ENCODE results near the gene PPFIBP1. TPM values are rescaled to one million over a fixed set of nuclear protein-coding genes. Genes with fewer than 3 reads are reported as not detected.
"Not testable (repeated sequence)": the region's sequence is repeated elsewhere in the genome, so short reads cannot be mapped to it uniquely, and the experiment has no call there.

The PPFIBP1 gene
- polyA plus RNA-seq, 3 donors from 2014 or later = 0.39 to 0.62 TPM; not detected in 1

DNA sequence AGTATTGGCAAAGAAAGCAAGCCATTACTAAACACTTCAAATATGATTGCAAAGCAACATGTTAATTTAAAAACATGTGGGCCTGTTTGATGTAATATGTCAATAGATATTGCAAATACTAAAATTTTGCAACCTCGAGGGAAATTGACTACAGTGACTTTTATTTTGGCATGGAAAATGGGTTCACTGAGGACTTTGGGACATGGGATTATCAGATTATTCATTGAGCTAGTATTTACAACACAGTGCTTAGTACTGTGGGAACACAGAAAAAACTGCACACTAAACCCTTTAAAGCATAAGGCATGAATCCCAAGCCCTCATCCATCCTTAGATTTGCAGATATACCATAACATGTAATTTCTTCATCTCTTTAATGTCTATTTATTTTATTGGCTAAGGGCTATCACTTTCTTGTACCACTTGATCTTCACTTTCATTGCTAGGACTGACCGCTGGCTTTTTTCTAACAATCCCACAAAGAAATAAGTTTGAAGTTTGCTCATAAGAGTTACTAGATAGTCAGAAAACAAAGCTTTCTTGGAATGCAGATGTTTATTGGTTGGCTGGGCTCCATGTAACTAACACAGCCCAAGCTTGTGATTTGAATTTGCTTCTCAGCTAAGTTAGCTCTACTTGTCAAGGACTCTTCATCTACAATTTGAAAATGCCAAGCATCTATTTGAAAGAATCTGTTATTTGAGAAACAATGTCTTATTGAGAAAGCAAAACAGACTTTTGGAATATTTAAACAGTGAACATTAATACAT is 48.7 kb downstream of the PPFIBP1 start:
- peaks cover 0 to 2% (median 0%) of the 10 kb centered on the region in 3 donors for H3K27me3 Mint-ChIP-seq (ENCODE audit: low read depth in 3 of 3)
- H3K4me1 Mint-ChIP-seq = no peaks in the 10 kb centered on the region
- no peak overlapping the region for H3K27ac Mint-ChIP-seq
- H3K9me3 Mint-ChIP-seq = no peaks in the 10 kb centered on the region
- H3K36me3 Mint-ChIP-seq = no peaks in the 10 kb centered on the region
- DNase-seq = no peak
- H3K4me3 Mint-ChIP-seq = no peak overlapping the region

DNA sequence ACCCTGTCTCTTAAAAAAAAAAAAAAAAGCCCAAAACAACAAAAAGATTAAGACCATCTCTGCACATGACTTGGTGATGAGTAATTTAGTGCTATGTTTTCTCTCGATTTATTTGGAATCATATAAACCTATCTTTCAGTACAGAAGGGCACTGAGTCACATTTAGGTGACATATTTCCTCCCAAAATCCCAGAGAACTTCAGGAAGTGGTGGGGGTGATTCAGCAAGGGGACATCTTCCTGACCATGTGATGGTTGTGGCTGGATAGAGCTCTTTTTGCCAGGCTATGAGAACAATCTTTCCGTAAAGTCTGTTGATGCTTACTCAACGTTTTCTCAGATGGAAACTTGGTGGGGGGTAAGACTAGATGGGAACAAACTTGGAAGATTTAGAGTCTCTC is 50.0 kb downstream of the PPFIBP1 start:
- Mint-ChIP-seq H3K9me3 (no peaks in the 10 kb centered on the region), H3K27ac (no peak overlapping the region)

DNA sequence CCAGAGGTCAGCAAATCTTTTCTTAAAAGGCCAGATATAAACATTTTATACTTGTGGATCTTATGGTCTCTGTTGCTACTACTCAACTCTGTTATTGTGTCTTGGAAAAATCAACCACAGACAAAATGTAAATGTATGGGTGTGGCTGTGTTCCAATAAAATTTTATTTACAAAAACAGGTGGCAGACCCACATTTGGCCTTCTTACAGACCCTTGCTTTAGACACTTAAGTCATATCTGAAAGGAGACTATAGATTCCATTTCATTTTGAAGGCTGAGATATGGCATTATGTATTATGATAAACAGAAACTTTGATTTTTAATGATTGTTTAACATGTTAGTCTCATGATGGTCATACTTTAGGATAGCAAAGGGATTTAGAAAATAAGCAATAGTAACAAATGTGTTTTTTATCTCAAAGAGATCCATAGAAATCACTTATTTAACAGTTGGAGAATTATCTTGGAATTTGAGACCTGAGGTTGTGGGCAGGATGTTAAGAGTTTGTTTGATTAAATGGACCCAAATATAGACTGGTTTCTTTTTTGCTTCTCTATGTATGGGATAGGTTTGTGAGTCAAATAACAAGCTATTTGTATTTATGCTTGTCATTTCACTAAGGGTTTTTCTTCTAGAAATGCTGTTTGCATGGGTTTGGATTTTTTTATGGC is 51.2 kb downstream of the PPFIBP1 start:
- no peaks in the 10 kb centered on the region for H3K36me3 Mint-ChIP-seq

More for the DNA sequence above, 50.0 kb downstream of the PPFIBP1 start:
- DNase-seq = no peak
- Mint-ChIP-seq H3K4me3 (no peak overlapping the region), H3K36me3 (no peaks in the 10 kb centered on the region), H3K4me1 (no peaks in the 10 kb centered on the region), H3K27me3 (ENCODE audit: low read depth in 3 of 3) (peaks cover 0 to 2% (median 0%) of the 10 kb centered on the region in 3 donors)

DNA sequence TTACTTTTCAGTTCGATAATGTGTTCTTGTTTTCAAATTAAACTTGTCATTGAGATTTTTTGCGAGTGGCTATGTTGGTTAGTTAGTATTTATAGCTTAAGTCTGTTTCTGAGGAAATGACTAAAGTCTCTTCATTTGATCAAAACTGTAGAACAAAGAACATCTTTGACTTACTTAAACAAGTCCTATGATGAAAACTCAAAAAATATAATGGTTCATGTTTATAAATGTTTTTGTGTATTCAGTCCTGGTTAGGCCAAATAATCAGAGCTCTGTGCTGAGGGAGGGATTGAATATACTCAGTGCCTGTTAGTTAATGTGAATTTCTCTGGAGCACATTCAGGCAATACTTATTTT is 51.7 kb downstream of the PPFIBP1 start:
- Mint-ChIP-seq H3K9me3 (no peaks in the 10 kb centered on the region), H3K36me3 (no peaks in the 10 kb centered on the region), H3K27ac (no peak overlapping the region)

More for the DNA sequence above, 51.2 kb downstream of the PPFIBP1 start:
- Mint-ChIP-seq H3K4me3 (no peak overlapping the region), H3K9me3 (no peaks in the 10 kb centered on the region), H3K27ac (no peak overlapping the region), H3K27me3 (ENCODE audit: low read depth in 3 of 3) (peaks cover 0 to 2% (median 2%) of the 10 kb centered on the region in 3 donors), H3K4me1 (no peaks in the 10 kb centered on the region)
- no peak for DNase-seq

DNA sequence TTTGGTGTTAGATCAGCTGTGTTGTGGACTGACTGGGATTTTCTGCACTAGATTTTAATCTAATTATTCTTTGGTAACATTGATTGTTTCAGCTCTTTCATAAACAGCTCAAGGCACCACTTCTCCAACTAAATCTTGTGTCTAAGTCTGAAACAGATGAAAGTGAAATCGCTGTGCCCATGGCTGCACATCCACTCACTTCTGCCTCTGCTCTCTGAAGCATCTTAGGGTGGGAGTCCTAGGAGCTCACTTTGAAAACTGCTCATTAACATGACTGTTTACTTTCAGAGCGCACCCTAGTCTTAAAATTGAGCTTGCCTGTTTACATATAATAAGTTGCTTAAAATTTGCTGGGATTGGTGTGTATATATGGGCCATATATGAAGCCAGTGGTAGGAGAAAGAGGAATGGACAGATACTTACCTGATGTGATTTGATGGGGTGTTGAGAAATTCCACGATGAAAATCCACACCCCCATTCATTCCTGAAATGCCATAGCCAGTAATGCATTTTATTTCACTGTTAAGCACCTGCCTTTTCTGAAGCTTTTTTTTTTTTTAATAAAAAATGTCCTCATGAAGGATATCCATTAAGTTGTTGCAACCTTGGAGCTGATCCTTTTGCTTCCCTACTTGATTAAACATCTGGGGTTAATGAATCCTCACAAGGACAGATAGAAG is 52.8 kb downstream of the PPFIBP1 start:
- no peaks in the 10 kb centered on the region for H3K9me3 Mint-ChIP-seq
- H3K27ac Mint-ChIP-seq = no peak overlapping the region

More for the DNA sequence above, 51.7 kb downstream of the PPFIBP1 start:
- Mint-ChIP-seq H3K4me3 (no peak overlapping the region), H3K4me1 (no peaks in the 10 kb centered on the region), H3K27me3 (ENCODE audit: low read depth in 3 of 3) (peaks cover 0 to 2% (median 2%) of the 10 kb centered on the region in 3 donors)
- no peak for DNase-seq

DNA sequence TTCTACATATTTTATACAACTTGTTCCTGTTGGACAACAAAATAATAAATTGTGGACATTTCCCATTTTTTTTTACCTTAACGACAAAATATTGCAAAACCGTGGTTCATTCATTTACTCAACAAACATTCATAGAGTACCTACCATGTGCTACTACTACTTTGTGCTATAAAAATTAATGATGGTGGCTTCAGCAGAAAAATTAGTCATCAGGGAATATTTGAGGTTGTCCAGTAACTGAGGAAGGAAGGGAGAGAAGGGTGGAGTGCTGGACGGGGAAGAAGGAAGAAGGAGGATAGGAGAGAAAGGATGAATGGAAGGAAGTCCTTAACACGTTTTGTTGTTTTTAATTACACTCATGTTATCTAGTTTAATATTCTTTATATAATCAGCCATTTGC is 53.7 kb downstream of the PPFIBP1 start:
- H3K9me3 Mint-ChIP-seq = no peaks in the 10 kb centered on the region
- no peak overlapping the region for H3K27ac Mint-ChIP-seq
- DNase-seq = no peak
- H3K4me1 Mint-ChIP-seq = no peaks in the 10 kb centered on the region
- peaks cover 0 to 2% (median 2%) of the 10 kb centered on the region in 3 donors for H3K27me3 Mint-ChIP-seq (ENCODE audit: low read depth in 3 of 3)
- H3K36me3 Mint-ChIP-seq = no peaks in the 10 kb centered on the region
- no peak overlapping the region for H3K4me3 Mint-ChIP-seq

More for the DNA sequence above, 52.8 kb downstream of the PPFIBP1 start:
- Mint-ChIP-seq H3K4me3 (no peak overlapping the region), H3K36me3 (no peaks in the 10 kb centered on the region), H3K27me3 (ENCODE audit: low read depth in 3 of 3) (peaks cover 0 to 2% (median 2%) of the 10 kb centered on the region in 3 donors), H3K4me1 (no peaks in the 10 kb centered on the region)
- no peak for DNase-seq

DNA sequence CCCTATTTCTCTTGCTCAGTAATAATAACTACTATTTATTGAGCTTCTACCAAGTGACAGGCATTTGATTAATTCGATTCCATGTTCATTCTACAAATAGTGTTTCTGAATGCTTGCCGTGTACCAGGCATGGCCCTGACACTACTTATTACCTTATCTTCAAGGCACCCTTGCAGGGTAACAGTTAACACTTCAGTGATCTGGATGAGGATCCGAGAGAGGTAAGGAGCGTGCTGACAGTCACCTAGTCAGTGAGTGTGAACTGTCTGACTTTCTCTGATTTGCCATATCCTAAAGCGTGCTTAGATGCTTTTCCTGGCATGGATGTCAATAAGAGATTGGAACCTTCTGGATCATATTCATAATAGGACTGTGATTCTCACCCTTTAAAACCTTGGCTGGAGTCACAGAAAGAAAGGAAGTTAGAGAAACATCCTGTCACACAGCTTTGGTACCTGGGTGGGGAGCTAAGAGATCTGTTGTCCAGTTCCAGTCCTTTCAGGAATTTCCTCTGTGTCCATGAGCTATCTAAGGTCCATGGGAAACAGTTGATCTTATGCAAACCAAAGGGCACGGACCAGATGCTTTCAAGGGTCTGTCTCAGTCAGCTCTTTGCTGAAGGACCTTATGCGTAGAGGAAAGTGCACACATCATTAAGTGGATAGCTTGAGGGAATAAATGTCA is 54.8 kb downstream of the PPFIBP1 start:
- no peaks in the 10 kb centered on the region for H3K36me3 Mint-ChIP-seq
- no peaks in the 10 kb centered on the region for H3K4me1 Mint-ChIP-seq
- no peak overlapping the region for H3K4me3 Mint-ChIP-seq
- H3K27ac Mint-ChIP-seq = no peak overlapping the region
- no peak for DNase-seq
- no peaks in the 10 kb centered on the region for H3K9me3 Mint-ChIP-seq
- peaks cover 0 to 2% (median 2%) of the 10 kb centered on the region in 3 donors for H3K27me3 Mint-ChIP-seq (ENCODE audit: low read depth in 3 of 3)

DNA sequence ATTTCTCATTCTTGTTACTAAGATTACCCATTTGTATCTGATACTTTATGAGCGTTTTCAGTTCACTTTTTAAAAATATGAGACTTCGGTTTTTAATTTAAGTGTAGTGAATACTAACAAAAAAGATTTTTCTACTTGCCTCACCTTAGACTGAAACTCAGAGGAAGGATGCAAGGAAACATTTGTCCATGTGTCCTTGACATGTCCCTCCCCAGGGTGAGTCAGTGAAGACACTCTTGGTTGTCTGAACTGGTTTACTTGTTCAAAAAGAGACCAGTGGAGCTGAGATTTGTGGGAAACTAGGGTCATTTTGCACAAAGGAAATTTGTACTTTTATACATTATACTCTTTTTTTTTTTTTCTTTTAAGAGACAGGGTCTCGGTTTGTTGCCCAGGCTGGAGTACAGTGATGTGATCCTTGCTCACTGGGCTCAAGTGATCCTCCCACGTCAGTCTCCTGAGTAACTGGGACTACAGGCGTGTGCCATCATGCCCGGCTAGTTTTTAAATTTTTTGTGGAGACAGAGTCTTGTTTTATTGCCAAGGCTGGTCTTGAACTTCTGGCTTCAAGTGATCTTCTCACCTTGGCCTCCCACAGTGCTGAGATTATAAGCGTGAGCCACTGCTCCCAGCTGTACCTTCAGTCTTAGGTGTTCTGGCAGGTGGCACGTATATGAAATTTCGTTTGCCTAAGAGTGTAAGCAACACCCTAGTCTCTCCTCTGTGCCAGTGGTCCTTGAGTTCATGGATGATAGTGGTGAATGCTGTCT is 56.7 kb downstream of the PPFIBP1 start:
- DNase-seq = no peak
- Mint-ChIP-seq H3K9me3 (no peaks in the 10 kb centered on the region), H3K36me3 (no peaks in the 10 kb centered on the region), H3K4me1 (no peaks in the 10 kb centered on the region), H3K27me3 (ENCODE audit: low read depth in 3 of 3) (peaks cover 0 to 2% (median 2%) of the 10 kb centered on the region in 3 donors), H3K27ac (no peak overlapping the region), H3K4me3 (no peak overlapping the region)

DNA sequence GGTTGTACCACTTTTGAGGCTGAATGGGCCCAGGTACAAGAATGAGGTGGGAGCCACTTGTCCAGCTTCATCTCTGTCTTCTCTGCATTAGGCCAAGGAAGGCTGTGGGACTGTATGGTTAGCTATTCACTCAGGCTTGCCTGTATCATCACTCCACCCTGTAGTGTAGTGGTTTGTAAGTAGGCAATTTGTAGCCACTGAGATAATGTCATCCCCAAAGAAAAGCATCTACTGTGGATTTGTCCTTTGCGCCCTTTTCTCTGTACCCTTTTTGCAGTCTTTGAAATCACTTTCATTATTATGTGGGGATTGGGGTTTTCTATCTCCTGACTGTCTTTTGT is 57.3 kb downstream of the PPFIBP1 start:
- not testable (repeated sequence) for DNase-seq; H3K9me3 Mint-ChIP-seq; H3K36me3 Mint-ChIP-seq; H3K27ac Mint-ChIP-seq; H3K27me3 Mint-ChIP-seq (ENCODE audit: low read depth in 3 of 3); H3K4me3 Mint-ChIP-seq; H3K4me1 Mint-ChIP-seq

DNA sequence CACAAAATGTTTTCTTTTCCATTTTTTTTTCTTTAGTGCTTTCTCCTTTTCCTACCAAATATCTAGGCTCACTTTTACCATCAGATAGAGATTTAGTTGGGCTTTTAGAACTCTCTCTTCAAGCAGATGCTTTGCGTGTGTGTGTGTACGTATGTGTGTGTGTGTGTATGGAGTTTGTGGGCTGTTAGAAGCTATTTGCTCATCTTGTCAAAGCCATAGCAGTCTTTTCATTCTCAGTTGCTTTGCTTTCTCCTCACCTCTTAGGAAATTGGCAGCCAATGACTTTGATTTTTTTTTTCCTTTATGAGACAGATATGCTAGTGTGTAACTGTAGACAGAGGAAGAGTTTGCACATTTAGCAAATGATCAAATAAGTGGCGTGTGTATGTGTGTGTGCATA is 57.8 kb downstream of the PPFIBP1 start:
- not testable (repeated sequence) for H3K27ac Mint-ChIP-seq; H3K27me3 Mint-ChIP-seq (ENCODE audit: low read depth in 3 of 3); H3K4me3 Mint-ChIP-seq; H3K36me3 Mint-ChIP-seq; H3K9me3 Mint-ChIP-seq; DNase-seq; H3K4me1 Mint-ChIP-seq

DNA sequence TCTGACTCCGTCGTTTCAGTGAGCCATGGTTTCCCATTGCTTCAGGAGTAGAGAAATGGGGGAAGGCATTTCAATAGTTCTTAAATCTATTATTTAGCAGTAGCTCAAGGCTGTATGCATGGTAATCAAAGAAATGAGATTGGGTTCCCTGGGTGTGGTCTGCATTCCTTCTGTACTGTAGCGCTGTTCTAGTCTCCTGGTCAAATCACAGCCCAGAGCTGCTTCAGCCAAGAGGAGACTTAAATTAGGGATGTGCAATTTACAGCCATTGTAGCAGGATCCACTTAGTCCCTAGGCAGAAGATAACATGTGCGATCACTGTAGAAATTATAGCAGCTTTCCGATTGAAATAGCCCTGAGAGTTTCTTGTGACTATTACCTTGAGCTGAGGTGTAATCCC is 58.4 kb downstream of the PPFIBP1 start:
- not testable (repeated sequence) for H3K4me3 Mint-ChIP-seq; H3K4me1 Mint-ChIP-seq; H3K9me3 Mint-ChIP-seq; H3K27ac Mint-ChIP-seq; H3K36me3 Mint-ChIP-seq; H3K27me3 Mint-ChIP-seq (ENCODE audit: low read depth in 3 of 3); DNase-seq

DNA sequence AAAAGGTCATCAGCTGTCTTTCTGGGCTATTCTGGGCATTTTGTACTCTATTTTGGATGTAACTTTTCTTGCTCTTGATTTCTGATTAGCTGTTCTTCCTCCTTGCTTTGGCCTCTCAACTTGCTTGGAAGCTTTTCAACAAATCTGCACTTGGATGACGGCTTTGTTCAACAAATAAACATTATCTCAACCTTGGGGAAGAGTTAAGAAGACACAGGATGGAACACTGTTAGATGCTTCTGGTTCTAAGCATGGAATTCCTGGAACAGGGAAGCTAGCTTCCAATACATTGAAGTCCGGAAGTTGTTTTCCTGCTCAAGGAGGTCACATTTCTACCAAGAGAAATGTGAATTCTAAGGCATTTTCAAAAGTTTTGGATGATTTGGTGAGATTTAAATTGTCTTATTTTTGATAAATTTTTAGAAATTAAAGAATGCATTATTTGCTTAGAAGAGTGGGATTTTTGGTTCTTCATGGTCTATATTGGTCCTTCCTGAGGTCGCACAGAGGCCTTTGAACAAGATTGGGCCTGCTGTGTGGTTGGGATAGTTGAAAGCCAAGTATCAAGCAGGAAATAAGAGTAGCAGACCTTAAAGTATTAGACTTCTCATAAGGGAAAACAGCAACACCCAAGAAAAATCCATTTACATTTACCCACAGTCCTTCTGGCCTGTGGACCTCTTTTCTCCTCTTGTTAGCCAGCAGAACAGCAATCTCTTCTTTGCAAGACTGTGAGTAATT is 59.2 kb downstream of the PPFIBP1 start:
- Mint-ChIP-seq H3K27ac (no peak overlapping the region), H3K27me3 (ENCODE audit: low read depth in 3 of 3) (peaks cover 0 to 2% (median 2%) of the 10 kb centered on the region in 3 donors), H3K4me1 (peaks cover 7 to 9% of the 10 kb centered on the region in 2 donors), H3K36me3 (no peaks in the 10 kb centered on the region), H3K4me3 (no peak overlapping the region), H3K9me3 (no peaks in the 10 kb centered on the region)
- DNase-seq = no peak

DNA sequence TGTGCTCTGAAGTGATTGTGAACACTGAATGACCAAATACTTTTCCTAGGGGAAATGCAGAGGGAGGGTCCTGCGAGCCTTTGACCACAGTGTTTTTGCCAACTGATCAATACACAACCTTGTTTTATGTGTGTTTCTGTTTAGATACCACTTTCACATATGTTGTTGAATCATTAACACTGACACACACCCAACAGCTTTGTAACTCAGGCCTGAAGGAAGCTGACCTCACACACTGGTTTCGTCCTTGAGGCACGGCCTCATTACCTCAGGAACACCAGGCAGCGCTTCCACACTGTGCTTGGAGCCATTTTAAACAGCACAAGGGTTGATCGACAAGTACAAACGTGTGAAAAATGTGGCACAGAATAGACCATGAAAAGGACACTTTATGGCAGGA is 60.0 kb downstream of the PPFIBP1 start:
- Mint-ChIP-seq H3K4me1 (peaks cover 9 to 13% of the 10 kb centered on the region in 2 donors), H3K4me3 (no peak overlapping the region), H3K9me3 (no peaks in the 10 kb centered on the region), H3K27ac (no peak overlapping the region), H3K36me3 (no peaks in the 10 kb centered on the region), H3K27me3 (ENCODE audit: low read depth in 3 of 3) (peaks cover 0 to 2% (median 0%) of the 10 kb centered on the region in 3 donors)
- DNase-seq = no peak
